ACC112 (cell line): ENCODE measurements around the gene PRDM2.

Source experiments
- H2AFZ ChIP-seq: fragments of 200-600 bp; sonication (generic); one replicate; pipeline ENCODE4 v1.6.0; 2017; ENCODE audit warnings: antibody characterized with exemption, low read length; ENCODE audit not compliant: unreplicated experiment
- H3K27ac ChIP-seq: fragments of 200-600 bp; sonication (generic); 2 replicates; pipeline ENCODE4 v1.5.1; 2014; ENCODE audit warnings: low read depth, mild to moderate bottlenecking, antibody characterized with exemption, low read length, moderate library complexity
- H3K27me3 ChIP-seq: fragments of 200-600 bp; sonication (generic); 2 replicates; pipeline ENCODE4 v1.6.1; 2014; ENCODE audit warnings: mild to moderate bottlenecking, antibody characterized with exemption, low read length, moderate library complexity, mixed read lengths; ENCODE audit not compliant: insufficient read depth
- H3K36me3 ChIP-seq: fragments of 200-600 bp; sonication (generic); 2 replicates; pipeline ENCODE4 v1.6.1; 2016; ENCODE audit warnings: mild to moderate bottlenecking, antibody characterized with exemption, low read length, moderate library complexity, mixed read lengths; ENCODE audit not compliant: insufficient read depth
- H3K4me1 ChIP-seq: fragments of 200-600 bp; sonication (generic); one replicate; pipeline ENCODE4 v1.6.1; 2016; ENCODE audit warnings: low read length, mixed read lengths; ENCODE audit not compliant: insufficient read depth, unreplicated experiment, control insufficient read depth
- H3K4me3 ChIP-seq: fragments of 200-600 bp; sonication (generic); 2 replicates; pipeline ENCODE4 v1.5.1; 2014; ENCODE audit warnings: mild to moderate bottlenecking, low read depth, low read length
- H3K79me2 ChIP-seq: fragments of 200-600 bp; sonication (generic); one replicate; pipeline ENCODE4 v1.6.0; 2016; ENCODE audit warnings: low read length; ENCODE audit not compliant: control insufficient read depth, unreplicated experiment, insufficient read depth

PRDM2 gene

GRCh38 chr1:13823936-13824335 lies 123.9 kb downstream of the PRDM2 start:
- H2AFZ ChIP-seq, result no peak overlapping the region
- no peak overlapping the region for H3K27ac ChIP-seq
- no peaks in the 10 kb centered on the region for H3K36me3 ChIP-seq
- no peak overlapping the region for H3K4me3 ChIP-seq
- H3K27me3 ChIP-seq, result peaks cover 5% of the 10 kb centered on the region; the same call in 1 of the 2 replicates
- no peaks in the 10 kb centered on the region for H3K79me2 ChIP-seq
- no peaks in the 10 kb centered on the region for H3K4me1 ChIP-seq

GRCh38 chr1:13824626-13825025 lies 124.6 kb downstream of the PRDM2 start:
- Histone ChIP-seq H3K27me3 (peaks cover 5% of the 10 kb centered on the region; the same call in 1 of the 2 replicates), H3K36me3 (no peaks in the 10 kb centered on the region), H3K79me2 (no peaks in the 10 kb centered on the region), H3K4me3 (no peak overlapping the region), H3K4me1 (no peaks in the 10 kb centered on the region), H2AFZ (no peak overlapping the region), H3K27ac (no peak overlapping the region)

- Histone ChIP-seq H3K27ac (no peak overlapping the region), H3K79me2 (no peaks in the 10 kb centered on the region), H3K36me3 (no peaks in the 10 kb centered on the region), H3K4me3 (no peak overlapping the region), H3K27me3 (peaks cover 5% of the 10 kb centered on the region; the same call in 1 of the 2 replicates), H2AFZ (no peak overlapping the region), H3K4me1 (no peaks in the 10 kb centered on the region)
These were observed 125.0 kb downstream of the PRDM2 start for GRCh38 chr1:13825033-13825432.

- no peaks in the 10 kb centered on the region for H3K4me1 ChIP-seq
- no peaks in the 10 kb centered on the region for H3K36me3 ChIP-seq
- no peaks in the 10 kb centered on the region for H3K79me2 ChIP-seq
- no peak overlapping the region for H2AFZ ChIP-seq
- no peak overlapping the region for H3K27ac ChIP-seq
- no peak overlapping the region for H3K4me3 ChIP-seq
- H3K27me3 ChIP-seq, result peaks cover 5% of the 10 kb centered on the region; the same call in 1 of the 2 replicates
These were observed 126.0 kb downstream of the PRDM2 start for GRCh38 chr1:13826009-13826408.

- H3K36me3 ChIP-seq, result no peaks in the 10 kb centered on the region
- H3K79me2 ChIP-seq, result no peaks in the 10 kb centered on the region
These were observed 126.6 kb downstream of the PRDM2 start for GRCh38 chr1:13826591-13826990.

GRCh38 chr1:13828454-13829151 lies 128.6 kb downstream of the PRDM2 start:
- Histone ChIP-seq H3K4me3 (no peak overlapping the region), H3K36me3 (no peaks in the 10 kb centered on the region), H3K4me1 (no peaks in the 10 kb centered on the region), H2AFZ (no peak overlapping the region), H3K79me2 (no peaks in the 10 kb centered on the region), H3K27me3 (peaks cover 5% of the 10 kb centered on the region; the same call in 1 of the 2 replicates), H3K27ac (no peak overlapping the region)

More at GRCh38 chr1:13826591-13826990, 126.6 kb downstream of the PRDM2 start:
- Histone ChIP-seq H3K27ac (no peak overlapping the region), H3K4me1 (no peaks in the 10 kb centered on the region), H2AFZ (no peak overlapping the region), H3K27me3 (peaks cover 5% of the 10 kb centered on the region; the same call in 1 of the 2 replicates), H3K4me3 (no peak overlapping the region)

- Histone ChIP-seq H3K79me2 (no peaks in the 10 kb centered on the region), H3K27ac (no peak overlapping the region), H2AFZ (no peak overlapping the region), H3K36me3 (no peaks in the 10 kb centered on the region), H3K27me3 (peaks cover 5% of the 10 kb centered on the region; the same call in 1 of the 2 replicates), H3K4me1 (no peaks in the 10 kb centered on the region), H3K4me3 (no peak overlapping the region)
These were observed 129.3 kb downstream of the PRDM2 start for GRCh38 chr1:13829152-13829769.

GRCh38 chr1:13830170-13830569 lies 130.2 kb downstream of the PRDM2 start:
- no peaks in the 10 kb centered on the region for H3K4me1 ChIP-seq
- H3K36me3 ChIP-seq, result no peaks in the 10 kb centered on the region
- H3K79me2 ChIP-seq, result no peaks in the 10 kb centered on the region
- H3K27me3 ChIP-seq, result peaks cover 5% of the 10 kb centered on the region; the same call in 1 of the 2 replicates
- no peak overlapping the region for H2AFZ ChIP-seq
- H3K27ac ChIP-seq, result no peak overlapping the region
- no peak overlapping the region for H3K4me3 ChIP-seq

- H3K27ac ChIP-seq, result no peak overlapping the region
- H3K4me3 ChIP-seq, result no peak overlapping the region
- peaks cover 5% of the 10 kb centered on the region; the same call in 1 of the 2 replicates for H3K27me3 ChIP-seq
- no peaks in the 10 kb centered on the region for H3K4me1 ChIP-seq
- H3K36me3 ChIP-seq, result no peaks in the 10 kb centered on the region
- no peaks in the 10 kb centered on the region for H3K79me2 ChIP-seq
- H2AFZ ChIP-seq, result no peak overlapping the region
These were observed 130.8 kb downstream of the PRDM2 start for GRCh38 chr1:13830616-13831280.

- Histone ChIP-seq H3K27me3 (0 out of 2 replicates have a peak, but pooled peaks cover 1% of the 10 kb centered on the region), H3K79me2 (no peaks in the 10 kb centered on the region), H3K36me3 (no peaks in the 10 kb centered on the region), H3K27ac (no peak overlapping the region), H2AFZ (no peak overlapping the region), H3K4me1 (no peaks in the 10 kb centered on the region), H3K4me3 (no peak overlapping the region)
These were observed 132.1 kb downstream of the PRDM2 start for GRCh38 chr1:13832100-13832499.
